Measurements from ENCODE around the gene TMEM63C.

- TF ChIP-seq MAX (IDR thresholded peaks at IDR 0.05), result no peak
- TF ChIP-seq YY1 (IDR thresholded peaks at IDR 0.05; ENCODE audit: low read depth), result no peak
- TF ChIP-seq ZBTB7A (IDR thresholded peaks at IDR 0.05; ENCODE audit: low read depth), result no peak
- TF ChIP-seq EP300 (IDR thresholded peaks at IDR 0.05; ENCODE audit: borderline replicate concordance), result no peak
- TF ChIP-seq CEBPB (IDR thresholded peaks at IDR 0.05), result no peak
- no peak for TF ChIP-seq TAF1 (IDR thresholded peaks at IDR 0.05; ENCODE audit: low read depth)
- TF ChIP-seq RAD21 (IDR thresholded peaks at IDR 0.05; ENCODE audit: low read depth), result no peak
- TF ChIP-seq, protein P1, sequence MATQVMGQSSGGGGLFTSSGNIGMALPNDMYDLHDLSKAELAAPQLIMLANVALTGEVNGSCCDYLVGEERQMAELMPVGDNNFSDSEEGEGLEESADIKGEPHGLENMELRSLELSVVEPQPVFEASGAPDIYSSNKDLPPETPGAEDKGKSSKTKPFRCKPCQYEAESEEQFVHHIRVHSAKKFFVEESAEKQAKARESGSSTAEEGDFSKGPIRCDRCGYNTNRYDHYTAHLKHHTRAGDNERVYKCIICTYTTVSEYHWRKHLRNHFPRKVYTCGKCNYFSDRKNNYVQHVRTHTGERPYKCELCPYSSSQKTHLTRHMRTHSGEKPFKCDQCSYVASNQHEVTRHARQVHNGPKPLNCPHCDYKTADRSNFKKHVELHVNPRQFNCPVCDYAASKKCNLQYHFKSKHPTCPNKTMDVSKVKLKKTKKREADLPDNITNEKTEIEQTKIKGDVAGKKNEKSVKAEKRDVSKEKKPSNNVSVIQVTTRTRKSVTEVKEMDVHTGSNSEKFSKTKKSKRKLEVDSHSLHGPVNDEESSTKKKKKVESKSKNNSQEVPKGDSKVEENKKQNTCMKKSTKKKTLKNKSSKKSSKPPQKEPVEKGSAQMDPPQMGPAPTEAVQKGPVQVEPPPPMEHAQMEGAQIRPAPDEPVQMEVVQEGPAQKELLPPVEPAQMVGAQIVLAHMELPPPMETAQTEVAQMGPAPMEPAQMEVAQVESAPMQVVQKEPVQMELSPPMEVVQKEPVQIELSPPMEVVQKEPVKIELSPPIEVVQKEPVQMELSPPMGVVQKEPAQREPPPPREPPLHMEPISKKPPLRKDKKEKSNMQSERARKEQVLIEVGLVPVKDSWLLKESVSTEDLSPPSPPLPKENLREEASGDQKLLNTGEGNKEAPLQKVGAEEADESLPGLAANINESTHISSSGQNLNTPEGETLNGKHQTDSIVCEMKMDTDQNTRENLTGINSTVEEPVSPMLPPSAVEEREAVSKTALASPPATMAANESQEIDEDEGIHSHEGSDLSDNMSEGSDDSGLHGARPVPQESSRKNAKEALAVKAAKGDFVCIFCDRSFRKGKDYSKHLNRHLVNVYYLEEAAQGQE (IDR thresholded peaks at IDR 0.05; ENCODE audit: low read depth), result no peak
- no peak for TF ChIP-seq USF1 (IDR thresholded peaks at IDR 0.05)
These were observed 75.1 kb downstream of the TMEM63C start for GRCh38 chr14:77256694-77257093.
